GM21717 (cell line): ENCODE measurements around the gene EGFLAM.

Source experiments
- ATAC-seq: cut with Tn5 transposase; IDR thresholded peaks from one replicate; pipeline ENCODE4 v1.9.1; 2021; ENCODE audit warnings: mild to moderate bottlenecking, moderate library complexity; ENCODE audit not compliant: unreplicated experiment

EGFLAM gene

DNA sequence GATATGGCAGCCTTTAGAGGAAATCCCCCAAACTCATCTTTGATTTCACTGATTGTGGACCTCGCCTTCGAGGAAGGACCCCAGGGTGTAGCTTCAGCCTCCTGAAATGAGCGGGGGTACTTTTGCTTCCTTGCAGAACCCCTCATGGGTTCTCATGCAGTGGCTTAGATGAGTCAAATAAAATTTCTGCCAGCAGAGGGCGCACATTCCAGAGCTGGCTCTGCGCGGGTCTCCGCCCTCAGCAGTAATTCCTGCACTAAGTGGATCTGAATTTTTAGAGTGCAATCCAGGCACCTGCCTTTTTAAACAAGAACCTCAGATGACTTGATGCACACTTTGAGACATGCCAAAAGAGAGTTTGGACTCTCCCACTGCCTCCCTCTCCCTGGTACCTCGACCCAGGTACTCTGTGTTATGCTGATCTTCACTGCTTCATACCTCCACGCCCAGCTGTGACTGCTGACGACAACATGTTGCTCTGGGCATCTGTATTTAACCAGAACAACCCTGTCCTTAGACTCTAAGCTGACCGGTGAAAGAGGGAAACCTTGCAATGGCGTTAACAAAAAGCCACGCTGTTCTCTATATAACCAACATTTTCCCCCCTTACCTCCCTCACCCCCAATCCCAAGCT is 7.3 kb downstream of the EGFLAM start:
- ATAC-seq = peak; percentile 70

DNA sequence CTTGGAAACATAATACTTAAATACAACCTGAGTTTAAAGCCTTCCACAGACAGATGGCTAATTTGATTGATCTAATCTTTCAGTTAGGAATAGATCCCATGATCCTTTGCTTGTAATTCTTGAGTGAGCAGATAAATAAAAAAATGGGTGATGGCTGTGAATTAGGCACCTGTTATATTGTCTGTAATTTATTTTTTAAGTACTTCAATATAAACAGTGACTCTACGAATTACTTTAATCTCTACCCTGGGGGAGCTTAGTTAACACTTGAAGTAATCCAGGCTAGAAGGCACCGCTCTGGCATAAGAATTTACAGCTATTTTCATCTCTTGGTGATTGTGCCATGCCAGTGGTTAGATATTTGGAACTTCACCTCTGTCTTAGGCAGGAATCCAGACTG is 9.0 kb downstream of the EGFLAM start:
- no peak for ATAC-seq

DNA sequence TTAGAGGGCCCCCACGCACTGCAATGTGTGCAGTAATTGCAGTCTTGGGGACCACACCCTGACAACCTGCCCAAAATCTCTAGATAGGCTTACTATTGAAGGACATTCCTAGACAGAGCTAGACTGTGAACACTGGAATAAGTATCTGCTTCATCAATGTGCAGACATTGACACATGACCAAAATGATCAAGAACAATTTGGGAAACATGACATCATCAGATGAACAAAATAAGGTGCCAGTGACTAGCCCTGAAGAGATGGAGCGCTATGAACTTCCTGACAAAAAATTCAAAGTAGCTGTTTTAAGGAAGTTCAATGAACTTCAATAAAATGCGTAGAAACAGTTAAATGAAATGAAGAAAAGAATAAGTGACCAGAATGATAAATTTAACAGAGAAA is 15.3 kb downstream of the EGFLAM start:
- no peak for ATAC-seq

DNA sequence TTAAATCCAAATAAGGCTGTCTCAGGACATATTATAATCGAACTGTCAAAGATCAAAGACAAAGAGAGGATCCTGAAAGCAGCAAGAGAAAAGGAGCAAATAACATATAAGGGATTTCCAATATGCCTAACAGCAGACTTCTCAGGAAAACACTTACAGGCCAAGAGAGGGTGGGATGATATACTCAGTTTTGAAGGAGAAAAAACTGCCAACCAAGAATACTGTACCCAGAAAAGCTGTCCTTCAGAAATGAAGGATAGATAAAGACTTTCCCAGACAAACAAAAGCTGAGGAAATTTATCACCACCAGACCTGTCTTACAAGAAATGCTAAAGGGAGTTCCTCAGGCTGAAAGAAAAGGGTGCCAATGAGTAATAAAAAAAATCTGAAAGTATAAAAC is 16.0 kb downstream of the EGFLAM start:
- ATAC-seq = no peak

DNA sequence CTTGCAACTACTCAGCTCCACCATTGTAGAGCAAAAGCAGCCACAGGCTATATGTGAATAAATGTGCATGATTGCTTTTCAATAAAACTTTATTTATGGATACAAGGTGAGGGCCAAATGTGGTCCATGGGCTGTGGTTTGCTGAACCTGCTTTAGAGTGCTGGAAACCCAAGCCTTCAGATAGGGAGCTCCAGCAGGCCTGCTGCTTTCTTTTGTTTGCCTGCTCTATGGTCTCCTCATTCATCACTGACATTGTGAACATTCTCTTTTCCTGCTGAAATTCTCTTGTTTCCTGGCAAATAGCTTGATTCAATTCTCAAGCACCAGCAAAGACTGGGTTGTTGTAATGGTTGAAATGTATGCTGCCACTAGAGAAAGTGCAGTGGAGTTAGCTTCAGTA is 26.0 kb downstream of the EGFLAM start:
- ATAC-seq = no peak

DNA sequence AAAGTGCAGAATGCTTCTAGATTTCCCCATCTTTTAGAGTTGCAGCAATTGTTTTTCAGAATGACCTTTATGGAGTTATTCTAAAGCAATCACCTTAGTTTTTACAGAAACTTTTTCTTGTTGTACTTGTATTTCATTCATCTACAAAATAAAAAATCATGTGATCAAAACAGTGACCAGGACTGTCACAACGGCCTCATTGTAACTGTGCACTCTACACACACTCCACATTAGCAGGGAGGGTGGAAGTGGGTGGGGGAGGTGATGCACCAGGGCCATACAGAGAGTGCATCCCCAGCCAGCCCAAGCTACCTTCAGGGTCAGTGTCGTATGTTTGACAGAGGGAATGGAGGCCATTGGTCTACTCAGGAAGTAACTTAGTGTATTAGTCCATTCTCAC is 26.9 kb downstream of the EGFLAM start:
- no peak for ATAC-seq

DNA sequence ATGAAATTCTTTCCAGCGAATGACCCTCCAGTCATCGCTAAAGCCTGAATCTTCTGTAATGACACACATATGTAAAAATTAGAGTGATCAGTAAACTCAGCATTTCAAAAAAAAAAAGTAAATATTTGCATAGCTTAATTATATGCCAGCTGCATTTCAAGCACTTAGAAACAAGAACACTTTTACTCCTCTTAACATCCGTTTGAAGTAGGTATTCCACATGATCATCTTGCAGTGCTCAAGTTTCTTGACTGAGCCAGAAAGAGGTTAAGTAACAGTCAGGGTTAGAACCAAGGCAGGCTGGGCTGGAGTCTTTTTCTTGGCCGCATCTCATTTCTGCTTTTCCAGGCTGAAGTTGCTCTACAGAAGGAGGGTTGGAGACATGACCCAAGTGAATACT is 27.6 kb downstream of the EGFLAM start:
- ATAC-seq = no peak

DNA sequence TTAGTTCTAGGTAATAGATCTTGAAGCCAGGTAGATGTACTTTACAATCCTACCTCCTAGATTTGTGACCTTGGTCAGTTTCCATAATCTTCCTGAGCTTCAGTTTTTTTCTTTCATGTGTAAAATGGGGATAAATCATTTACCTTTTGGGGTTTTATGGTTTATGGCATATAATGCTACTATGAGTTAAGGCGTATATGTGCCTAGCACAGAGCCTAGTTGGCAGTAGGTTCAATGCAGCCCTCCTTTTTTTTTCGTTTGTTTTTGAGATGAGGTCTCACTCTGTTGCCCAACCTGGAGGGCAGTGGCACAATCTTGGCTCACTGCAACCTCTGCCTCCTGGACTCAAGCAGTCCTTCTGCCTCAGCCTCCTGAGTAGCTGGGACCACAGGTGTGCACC is 28.8 kb downstream of the EGFLAM start:
- no peak for ATAC-seq

DNA sequence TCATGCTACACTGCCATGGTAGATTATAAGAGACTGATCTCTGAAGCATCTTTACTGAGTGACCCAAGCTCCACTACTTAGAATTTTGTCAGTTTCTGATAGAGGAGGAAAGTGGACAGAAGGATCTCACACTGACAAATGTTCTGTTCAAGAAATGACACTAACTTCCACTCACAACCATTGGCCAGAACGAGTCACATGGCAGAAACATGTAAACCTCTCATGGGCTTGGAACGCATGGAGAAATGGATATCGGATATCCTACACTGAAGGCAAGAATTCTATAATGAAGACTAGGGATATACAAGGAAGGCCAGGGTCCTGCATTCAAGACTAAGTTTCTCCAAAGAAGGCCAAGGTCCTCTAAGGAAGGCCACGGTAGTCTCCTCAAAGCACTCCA is 31.1 kb downstream of the EGFLAM start:
- no peak for ATAC-seq

DNA sequence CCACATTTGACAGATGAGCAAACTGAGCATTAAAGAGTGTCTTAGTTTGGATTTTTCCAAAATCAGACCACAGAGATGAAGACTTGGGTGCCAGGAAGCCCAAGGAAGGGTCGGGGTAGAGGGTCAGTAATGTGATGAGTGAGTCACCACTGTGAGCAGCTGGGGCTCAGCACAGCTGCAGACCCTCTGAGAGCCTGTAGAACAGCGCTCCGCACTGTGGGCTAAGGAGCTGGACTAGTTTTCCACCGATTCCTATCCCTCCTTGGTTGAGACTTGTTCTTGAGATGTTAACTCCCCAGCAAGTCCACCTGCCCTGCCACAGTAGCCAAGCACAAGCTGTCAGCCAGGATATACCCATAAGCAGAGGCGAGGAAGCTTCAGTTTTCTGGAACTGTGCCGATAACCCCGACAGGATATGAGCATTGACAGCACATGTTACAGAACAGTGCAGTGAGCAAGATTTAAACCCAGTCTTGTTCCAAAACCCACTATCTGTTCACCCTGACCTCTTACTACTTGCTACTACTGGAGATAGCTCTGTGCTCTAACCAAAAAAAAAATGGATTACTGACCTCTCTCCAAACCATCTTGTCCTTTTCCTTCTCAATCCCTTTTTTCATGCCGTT is 31.8 kb downstream of the EGFLAM start:
- no peak for ATAC-seq

DNA sequence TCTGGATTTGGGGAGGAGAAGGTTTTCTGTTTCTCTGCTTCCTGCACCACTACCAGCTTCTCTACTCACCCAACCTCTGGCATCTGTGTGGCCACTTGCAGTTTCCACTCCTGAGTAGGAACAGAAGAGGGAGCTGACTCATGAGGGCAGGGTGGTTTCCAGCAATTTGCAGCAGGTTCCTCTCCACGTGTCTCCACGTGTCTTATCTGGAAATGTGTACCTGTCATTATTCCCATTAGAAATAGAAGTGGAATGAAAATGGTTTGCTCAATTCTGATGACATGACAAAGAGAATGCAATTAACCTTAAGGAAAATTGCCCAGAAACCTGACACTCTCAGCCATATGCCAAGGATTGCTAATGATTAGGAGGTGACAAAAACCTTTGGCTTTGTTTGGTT is 33.0 kb downstream of the EGFLAM start:
- no peak for ATAC-seq

DNA sequence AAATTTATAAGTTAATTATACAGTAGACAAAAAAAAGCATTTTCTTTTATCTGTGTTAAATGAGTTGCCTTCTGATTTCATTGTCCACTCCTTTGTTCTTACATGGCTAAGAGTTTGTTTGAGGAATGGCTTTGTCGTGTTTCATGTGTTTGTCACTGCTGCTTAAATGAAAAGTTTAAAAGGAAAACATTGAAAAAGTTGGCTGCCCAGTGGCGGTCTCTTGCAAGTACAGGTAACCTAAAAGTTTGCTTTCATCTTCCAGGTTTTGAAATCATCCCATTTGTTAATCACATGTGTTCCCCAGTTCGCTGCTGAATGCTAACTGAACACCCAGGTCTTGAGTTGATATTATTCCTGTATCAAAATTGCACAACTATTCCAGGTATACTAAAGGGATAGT is 33.9 kb downstream of the EGFLAM start:
- ATAC-seq = no peak

DNA sequence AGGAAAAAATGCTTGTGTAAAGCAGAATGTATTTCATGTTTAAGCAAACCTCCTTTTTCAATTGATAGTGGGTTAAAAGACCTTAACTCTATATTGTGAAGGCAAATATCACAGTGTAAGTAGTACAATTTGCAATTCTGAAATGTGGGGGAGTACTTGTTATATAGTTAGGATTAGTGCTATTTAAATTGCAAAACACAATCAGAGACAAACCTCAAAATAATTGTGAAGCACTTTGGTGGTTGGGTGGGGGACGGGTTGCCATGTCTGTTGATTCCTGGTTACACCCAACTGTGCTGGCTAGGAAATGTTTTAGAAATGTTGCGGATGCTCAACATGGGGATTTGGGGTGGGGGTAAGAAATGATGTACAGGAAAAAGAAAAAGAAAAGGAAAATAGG is 37.4 kb downstream of the EGFLAM start:
- ATAC-seq = no peak

DNA sequence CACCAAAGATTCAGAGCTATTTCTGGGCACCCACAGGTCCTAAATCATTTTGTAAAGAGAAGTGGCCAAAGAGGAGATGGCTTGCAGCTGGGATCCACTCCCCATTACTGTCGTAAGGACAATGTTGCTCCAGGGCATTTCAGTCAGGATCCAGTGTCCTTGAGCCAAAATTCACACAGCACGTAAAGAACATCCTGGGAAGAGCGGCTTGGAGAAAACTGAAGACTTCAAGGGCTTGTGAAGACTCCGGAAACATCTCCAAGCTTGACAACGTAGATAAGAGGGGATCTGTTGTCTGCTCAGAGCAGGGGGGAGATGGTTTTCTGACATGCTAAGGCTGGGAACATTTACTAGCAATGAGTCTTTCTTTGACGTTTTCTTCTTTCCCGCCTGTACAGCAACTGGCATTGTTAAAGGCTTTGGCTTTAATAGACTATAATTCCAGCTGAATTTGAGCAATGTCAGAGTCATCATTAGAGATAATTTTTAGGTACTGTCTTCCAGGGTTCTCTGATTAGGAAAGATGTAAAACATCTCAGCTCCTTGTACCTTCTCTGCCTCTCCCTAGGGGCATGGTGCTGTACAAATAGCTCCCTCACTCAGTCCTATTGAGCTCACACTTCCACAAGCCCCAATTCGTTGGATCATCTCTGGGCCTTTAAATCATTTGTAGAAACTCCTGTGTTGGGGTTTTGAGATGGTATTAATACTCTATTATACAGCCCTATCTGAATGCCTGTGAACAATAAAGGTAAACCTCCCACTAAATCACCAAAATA is 39.7 kb downstream of the EGFLAM start:
- no peak for ATAC-seq

DNA sequence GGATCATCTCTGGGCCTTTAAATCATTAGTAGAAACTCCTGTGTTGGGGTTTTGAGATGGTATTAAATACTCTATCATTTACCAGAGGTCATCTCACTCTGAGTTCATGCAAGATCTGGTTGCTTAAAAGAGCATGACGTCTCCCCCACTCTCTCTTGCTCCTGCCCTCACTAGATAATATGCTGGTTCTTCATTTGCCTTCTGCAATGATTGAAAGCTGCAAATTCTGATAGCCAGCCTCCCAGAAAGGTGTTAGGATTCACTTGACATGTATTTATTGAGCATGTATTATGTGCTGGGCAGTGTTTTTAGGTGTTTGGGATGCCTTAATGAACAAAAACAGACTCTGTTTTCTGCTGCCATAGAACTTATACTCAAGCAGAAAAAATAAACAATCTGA is 41.2 kb downstream of the EGFLAM start:
- no peak for ATAC-seq

DNA sequence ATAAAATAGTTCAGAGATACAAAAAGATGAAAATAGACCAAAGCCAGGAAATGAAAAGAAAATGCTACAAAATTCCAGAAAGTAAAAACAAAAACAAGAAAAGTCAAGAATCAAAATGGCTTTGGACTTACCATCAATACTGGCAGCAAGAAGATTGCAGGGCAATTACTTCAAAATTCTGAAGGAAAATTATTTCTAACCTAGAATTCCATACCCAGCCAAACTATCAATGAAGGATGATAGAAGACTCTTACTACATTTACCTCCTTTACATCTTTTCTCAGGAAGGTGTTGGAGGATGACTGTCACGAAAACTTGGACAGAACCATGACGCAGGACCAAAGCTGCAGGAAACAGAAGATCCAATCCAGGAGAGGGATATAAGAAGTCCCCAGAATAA is 46.8 kb downstream of the EGFLAM start:
- ATAC-seq = no peak

DNA sequence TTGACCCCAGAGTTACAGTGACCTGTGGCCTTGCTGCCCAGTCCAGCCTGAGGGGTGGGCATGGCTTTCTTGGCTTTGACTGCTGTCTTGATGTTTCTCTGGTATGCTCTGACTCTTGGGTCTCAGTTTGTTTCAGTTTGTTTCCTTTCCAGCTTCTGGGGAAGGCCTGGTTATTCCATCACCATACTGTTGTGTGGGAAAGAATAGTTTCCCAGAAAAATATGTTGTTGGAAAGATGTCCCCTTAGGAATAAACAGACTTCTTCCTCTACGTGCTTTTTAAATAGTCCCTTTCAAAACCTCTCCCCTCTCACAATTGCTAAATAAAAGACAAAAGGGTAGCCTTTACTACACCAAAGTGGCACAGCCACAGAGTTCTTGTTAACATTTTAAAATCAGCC is 49.5 kb downstream of the EGFLAM start:
- no peak for ATAC-seq

DNA sequence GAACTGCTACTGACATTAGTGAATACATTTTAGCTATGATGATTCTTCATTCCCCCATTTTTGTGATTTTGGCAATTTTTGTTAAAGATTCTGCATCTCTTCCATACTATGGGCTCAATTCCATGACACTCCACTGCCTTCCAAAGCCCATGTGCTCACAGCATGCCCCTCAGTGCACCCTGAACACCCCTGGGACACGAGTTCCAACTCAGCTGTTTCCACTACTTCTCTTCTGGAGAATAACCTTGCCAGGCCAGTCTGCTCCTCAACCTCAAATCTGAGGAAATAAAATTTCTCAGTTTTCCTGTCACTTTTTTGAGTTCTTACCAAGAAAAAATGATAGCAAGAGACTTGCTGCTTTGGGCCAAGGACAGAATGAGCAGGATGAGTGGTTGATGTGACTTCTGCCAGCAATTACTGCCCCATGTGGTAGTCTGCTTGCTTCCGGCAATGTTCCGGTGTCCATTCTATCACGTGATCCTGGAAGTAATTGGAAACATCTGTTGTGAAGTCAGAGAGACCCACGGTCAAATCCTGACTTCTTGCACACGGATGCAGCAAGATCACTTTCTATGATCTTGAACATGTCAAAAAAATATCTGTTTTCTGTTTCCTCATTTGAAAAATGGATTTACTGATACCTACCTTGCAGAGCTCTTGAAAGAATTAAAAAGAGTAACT is 58.3 kb downstream of the EGFLAM start:
- ATAC-seq = no peak

DNA sequence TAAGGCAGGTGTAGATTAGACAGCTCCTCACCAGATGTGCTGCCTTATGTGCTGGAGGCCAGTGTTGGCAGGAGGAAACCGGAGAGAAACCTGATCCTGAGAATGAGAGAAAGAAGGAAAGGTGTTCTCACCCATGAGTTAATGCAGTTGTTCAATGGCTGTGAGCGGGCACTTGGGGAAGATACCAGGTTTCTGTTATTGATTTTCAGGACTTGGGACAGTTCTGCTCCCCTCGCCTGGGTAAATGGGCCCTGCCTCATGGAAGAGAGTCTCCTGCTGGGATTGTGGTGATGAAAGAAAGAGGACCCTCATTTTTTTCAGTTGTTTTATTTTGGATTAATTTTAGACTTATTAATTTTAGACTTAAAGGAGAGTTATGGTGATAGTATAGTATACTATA is 59.5 kb downstream of the EGFLAM start:
- no peak for ATAC-seq

DNA sequence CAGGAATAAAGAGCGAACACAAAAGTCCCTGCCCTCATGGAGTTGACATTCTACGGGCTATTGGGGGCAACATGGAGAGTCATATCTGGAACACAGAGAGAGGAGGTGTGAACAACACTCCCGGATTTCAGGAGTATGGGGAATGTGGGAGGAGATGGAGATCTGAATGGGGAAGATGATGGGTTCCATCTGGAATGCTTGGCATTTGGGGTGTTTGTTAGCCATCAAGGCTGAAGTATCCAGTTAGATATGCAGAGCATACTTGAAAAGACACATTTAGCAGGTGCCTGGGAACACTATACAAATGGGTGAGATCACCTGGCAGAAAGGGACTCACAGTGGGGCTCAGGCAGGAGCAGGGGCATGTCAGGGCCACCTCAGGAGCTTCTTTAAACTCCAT is 61.1 kb downstream of the EGFLAM start:
- no peak for ATAC-seq

DNA sequence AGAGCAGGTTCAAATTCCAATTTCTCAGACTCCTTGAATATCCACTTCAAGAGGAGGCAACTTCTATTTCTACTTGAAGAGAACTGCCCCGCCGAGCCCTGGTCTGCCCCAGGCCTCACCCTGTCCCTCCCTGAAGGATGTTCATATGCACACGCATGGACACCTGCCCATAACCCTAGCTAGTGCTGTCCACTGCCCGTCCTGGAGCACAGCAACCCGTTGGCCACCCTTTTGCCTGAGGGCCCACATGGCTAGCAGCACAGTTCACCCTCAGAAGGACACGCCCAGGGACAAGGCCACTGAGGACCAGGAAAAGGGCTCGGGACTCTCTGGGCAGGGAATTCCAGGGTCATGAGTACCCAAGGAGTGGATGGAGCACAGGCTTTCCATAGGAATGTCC is 63.6 kb downstream of the EGFLAM start:
- ATAC-seq = no peak
